ENCODE measurements around the gene CACNA1D. TPM values are rescaled to one million over a fixed set of nuclear protein-coding genes. Genes with fewer than 3 reads are reported as not detected.

CACNA1D gene
- total and polyA plus RNA-seq, 2 donors = 0.57 to 0.66 TPM

DNA sequence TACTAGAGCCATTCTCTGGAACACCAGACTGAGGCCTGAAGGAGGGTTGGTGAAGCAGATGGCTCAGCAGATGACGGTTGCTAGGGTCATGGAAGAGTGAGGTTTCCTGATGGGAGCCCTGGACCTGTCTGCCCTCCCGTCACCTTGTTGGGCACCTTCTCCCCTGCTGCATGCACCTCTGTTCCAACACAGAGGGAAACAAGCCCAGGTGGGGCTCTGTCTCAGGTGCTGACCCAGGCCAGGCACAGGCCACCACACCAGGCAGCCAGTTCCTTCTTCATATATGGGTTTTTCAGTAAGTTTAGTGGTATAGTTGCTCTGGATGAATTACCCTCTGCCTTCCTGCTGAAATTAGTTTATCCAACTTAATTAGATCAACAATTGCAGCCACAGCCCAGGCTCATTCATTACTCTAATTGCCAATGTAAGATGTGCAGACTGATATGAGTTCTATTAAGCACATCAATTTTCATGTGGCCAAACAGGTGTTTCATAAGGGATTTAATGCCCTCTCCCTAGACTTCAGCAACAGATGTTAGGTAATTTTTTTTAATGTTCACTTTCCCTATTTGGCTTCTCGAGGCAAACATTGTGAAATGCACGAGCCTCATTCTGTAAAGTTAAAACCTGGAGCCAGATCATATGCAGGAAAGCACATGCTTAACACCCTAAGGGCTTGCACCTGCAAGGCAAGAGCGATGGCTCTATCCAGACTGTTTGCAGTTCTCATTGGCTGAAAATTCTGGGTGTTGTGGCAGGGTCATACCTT, 177.0 kb downstream of the CACNA1D start:
- H3K4me1 ChIP-seq (ENCODE audit: control insufficient read depth in 2 of 2, insufficient read depth in 2 of 2, low read length in 2 of 2) = no peaks in the 10 kb centered on the region
- WGBS = 95% methylated on average over 5 of the region's 5 CpGs
- H3K27me3 ChIP-seq (ENCODE audit: control insufficient read depth in 2 of 2, insufficient read depth in 1 of 2, low read length in 1 of 2) = no peaks in the 10 kb centered on the region
- DNase-seq (ENCODE audit: low read depth in 6 of 9, low spot score in 9 of 9) = no peak
- H3K36me3 ChIP-seq (ENCODE audit: control insufficient read depth in 2 of 2, insufficient read depth in 2 of 2, low read length in 1 of 2) = no peaks in the 10 kb centered on the region
- no peak overlapping the region for H3K27ac ChIP-seq (ENCODE audit: low read depth in 1 of 2, low read length in 1 of 2)
- no peaks in the 10 kb centered on the region for H3K9me3 ChIP-seq (ENCODE audit: control insufficient read depth in 2 of 2, insufficient read depth in 1 of 2, low read length in 1 of 2)
- no peak overlapping the region for H3K4me3 ChIP-seq (ENCODE audit: low read length in 2 of 2)

DNA sequence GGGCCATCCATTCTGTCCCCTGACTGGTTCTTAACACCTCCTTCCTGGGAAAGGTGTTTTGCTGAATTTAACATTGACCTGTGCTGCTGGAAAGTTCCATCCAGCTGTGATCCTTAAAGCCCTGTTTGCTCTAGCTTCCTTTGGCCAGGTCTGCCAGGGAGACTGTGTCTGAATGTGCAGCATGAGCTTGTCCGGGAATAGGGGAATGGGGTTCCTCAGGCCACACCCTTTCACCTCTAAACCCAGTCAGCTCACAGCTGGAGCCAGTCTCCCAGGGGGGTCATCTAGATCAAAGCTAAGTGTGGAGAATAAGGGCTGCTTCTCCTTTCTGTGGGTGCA, 177.5 kb downstream of the CACNA1D start:
- no peaks in the 10 kb centered on the region for H3K27me3 ChIP-seq (ENCODE audit: control insufficient read depth in 2 of 2, insufficient read depth in 1 of 2, low read length in 1 of 2)
- no peak for DNase-seq (ENCODE audit: low read depth in 6 of 9, low spot score in 9 of 9)
- no peaks in the 10 kb centered on the region for H3K4me1 ChIP-seq (ENCODE audit: control insufficient read depth in 2 of 2, insufficient read depth in 2 of 2, low read length in 2 of 2)
- H3K9me3 ChIP-seq (ENCODE audit: control insufficient read depth in 2 of 2, insufficient read depth in 1 of 2, low read length in 1 of 2) = no peaks in the 10 kb centered on the region
- H3K4me3 ChIP-seq (ENCODE audit: low read length in 2 of 2) = no peak overlapping the region
- no peak overlapping the region for H3K27ac ChIP-seq (ENCODE audit: low read depth in 1 of 2, low read length in 1 of 2)
- H3K36me3 ChIP-seq (ENCODE audit: control insufficient read depth in 2 of 2, insufficient read depth in 2 of 2, low read length in 1 of 2) = no peaks in the 10 kb centered on the region
- 88% methylated on average over 1 of the region's 1 CpG for WGBS

DNA sequence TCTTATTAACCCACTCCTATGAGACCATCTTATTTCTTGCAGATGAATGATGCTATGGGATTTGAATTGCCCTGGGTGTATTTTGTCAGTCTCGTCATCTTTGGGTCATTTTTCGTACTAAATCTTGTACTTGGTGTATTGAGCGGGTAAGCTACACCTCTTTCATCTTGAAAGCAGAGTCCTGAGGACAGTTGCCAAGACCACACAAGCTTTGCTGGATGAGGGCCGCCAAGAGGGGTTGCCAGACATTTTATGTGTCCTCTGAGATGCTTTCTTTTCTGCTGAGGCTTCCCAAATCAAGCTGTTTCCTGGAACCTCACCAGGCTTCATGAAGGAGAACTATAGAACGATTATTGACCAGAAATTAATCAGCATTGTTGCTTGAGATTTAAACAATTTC, 178.6 kb downstream of the CACNA1D start:
- no peaks in the 10 kb centered on the region for H3K4me1 ChIP-seq (ENCODE audit: control insufficient read depth in 2 of 2, insufficient read depth in 2 of 2, low read length in 2 of 2)
- H3K9me3 ChIP-seq (ENCODE audit: control insufficient read depth in 2 of 2, insufficient read depth in 1 of 2, low read length in 1 of 2) = no peaks in the 10 kb centered on the region
- 90% methylated on average over 5 of the region's 5 CpGs for WGBS
- no peak for DNase-seq (ENCODE audit: low read depth in 6 of 9, low spot score in 9 of 9)
- no peaks in the 10 kb centered on the region for H3K36me3 ChIP-seq (ENCODE audit: control insufficient read depth in 2 of 2, insufficient read depth in 2 of 2, low read length in 1 of 2)
- H3K27me3 ChIP-seq (ENCODE audit: control insufficient read depth in 2 of 2, insufficient read depth in 1 of 2, low read length in 1 of 2) = no peaks in the 10 kb centered on the region
- H3K4me3 ChIP-seq (ENCODE audit: low read length in 2 of 2) = no peak overlapping the region
- H3K27ac ChIP-seq (ENCODE audit: low read depth in 1 of 2, low read length in 1 of 2) = no peak overlapping the region

DNA sequence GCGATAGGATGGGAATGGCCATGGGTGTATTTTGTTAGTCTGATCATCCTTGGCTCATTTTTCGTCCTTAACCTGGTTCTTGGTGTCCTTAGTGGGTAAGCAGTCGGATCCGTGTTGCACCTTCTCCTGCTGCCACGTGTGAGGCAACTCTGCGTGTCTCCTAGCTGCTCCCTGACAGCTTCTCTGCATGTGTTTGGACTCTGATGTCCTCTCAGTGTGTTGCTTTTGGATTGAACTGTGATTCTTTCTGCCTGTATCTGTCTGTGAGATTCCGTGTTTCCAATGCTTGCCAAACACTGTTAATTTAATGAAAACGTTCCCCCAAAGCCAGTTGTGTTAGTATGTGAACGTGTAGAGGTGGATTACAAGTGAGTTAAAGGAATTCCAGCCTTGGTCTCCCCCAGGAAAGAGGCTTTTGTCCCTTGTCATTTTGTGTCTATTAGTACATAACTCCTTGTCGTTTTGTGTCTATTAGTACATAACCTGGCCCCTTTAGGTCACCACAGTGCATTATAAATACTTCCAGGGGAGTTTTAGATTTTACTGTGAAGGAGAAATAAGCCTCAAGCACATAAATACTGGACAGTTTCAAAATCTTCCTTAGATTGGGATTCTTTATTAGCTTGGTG, 179.4 kb downstream of the CACNA1D start:
- no peak overlapping the region for H3K4me3 ChIP-seq (ENCODE audit: low read length in 2 of 2)
- H3K9me3 ChIP-seq (ENCODE audit: control insufficient read depth in 2 of 2, insufficient read depth in 1 of 2, low read length in 1 of 2) = no peaks in the 10 kb centered on the region
- DNase-seq (ENCODE audit: low read depth in 6 of 9, low spot score in 9 of 9) = no peak
- H3K27me3 ChIP-seq (ENCODE audit: control insufficient read depth in 2 of 2, insufficient read depth in 1 of 2, low read length in 1 of 2) = no peaks in the 10 kb centered on the region
- no peaks in the 10 kb centered on the region for H3K4me1 ChIP-seq (ENCODE audit: control insufficient read depth in 2 of 2, insufficient read depth in 2 of 2, low read length in 2 of 2)
- no peak overlapping the region for H3K27ac ChIP-seq (ENCODE audit: low read depth in 1 of 2, low read length in 1 of 2)
- H3K36me3 ChIP-seq (ENCODE audit: control insufficient read depth in 2 of 2, insufficient read depth in 2 of 2, low read length in 1 of 2) = no peaks in the 10 kb centered on the region
- 90% methylated on average over 10 of the region's 10 CpGs for WGBS

DNA sequence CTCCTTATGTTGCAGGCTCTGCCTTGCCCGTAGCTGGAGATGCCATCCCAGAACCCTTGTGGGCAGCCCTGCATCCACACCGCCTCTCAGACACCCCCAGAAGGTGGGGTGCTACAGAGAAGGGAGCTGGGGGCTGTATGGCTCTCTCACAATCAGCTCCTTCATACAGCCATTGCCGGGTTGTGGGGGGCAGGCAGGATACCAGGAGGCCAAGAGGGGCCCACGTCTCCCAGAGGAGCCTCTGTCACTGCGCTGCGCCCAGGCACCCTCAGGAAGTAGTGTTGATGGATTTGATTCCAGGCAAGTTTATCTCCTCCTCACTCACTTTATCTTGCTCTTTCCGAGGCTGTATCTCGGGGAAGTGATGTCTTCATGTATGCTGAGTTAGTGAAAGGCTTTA, 180.2 kb downstream of the CACNA1D start:
- H3K4me1 ChIP-seq (ENCODE audit: control insufficient read depth in 2 of 2, insufficient read depth in 2 of 2, low read length in 2 of 2) = no peaks in the 10 kb centered on the region
- H3K9me3 ChIP-seq (ENCODE audit: control insufficient read depth in 2 of 2, insufficient read depth in 1 of 2, low read length in 1 of 2) = no peaks in the 10 kb centered on the region
- H3K4me3 ChIP-seq (ENCODE audit: low read length in 2 of 2) = no peak overlapping the region
- WGBS = 95% methylated on average over 8 of the region's 8 CpGs
- H3K27me3 ChIP-seq (ENCODE audit: control insufficient read depth in 2 of 2, insufficient read depth in 1 of 2, low read length in 1 of 2) = no peaks in the 10 kb centered on the region
- no peak for DNase-seq (ENCODE audit: low read depth in 6 of 9, low spot score in 9 of 9)
- H3K27ac ChIP-seq (ENCODE audit: low read depth in 1 of 2, low read length in 1 of 2) = no peak overlapping the region
- H3K36me3 ChIP-seq (ENCODE audit: control insufficient read depth in 2 of 2, insufficient read depth in 2 of 2, low read length in 1 of 2) = no peaks in the 10 kb centered on the region

DNA sequence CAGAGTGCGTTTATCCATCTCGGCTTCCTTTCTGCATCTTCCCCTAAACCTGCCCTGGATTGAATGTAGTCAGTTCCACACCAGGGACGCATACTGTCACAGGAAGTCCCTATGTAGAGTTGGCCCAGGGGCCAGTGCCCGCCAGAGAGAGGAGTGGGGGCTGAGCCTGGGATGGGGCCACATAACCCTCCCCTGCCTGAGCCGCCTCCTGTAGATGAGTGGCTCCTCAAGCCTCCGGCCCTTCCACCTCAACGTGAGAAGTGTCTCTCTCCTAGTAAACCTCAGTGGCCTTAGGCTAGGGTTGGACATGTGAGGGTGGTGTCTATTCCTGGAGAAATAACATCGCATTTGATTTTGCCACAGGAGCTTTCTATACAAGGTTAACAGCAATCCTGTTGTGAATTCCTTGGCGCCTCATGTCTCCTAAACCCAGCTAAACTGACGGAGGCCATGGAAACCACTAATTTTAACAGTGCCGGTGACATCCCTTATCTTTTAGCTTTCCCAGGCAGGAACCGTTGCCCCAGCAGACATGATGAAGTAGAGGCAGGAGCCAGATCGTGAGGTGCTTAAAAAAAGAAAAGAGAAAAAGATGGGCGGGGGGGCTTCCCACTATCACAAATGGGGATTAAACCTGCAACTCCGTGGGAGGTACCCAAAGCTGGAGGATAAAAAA, 180.7 kb downstream of the CACNA1D start:
- no peak overlapping the region for H3K27ac ChIP-seq (ENCODE audit: low read depth in 1 of 2, low read length in 1 of 2)
- peaks cover 0 to 3% of the 10 kb centered on the region in 2 donors for H3K27me3 ChIP-seq (ENCODE audit: control insufficient read depth in 2 of 2, insufficient read depth in 1 of 2, low read length in 1 of 2)
- no peak overlapping the region for H3K4me3 ChIP-seq (ENCODE audit: low read length in 2 of 2)
- no peaks in the 10 kb centered on the region for H3K9me3 ChIP-seq (ENCODE audit: control insufficient read depth in 2 of 2, insufficient read depth in 1 of 2, low read length in 1 of 2)
- no peaks in the 10 kb centered on the region for H3K36me3 ChIP-seq (ENCODE audit: control insufficient read depth in 2 of 2, insufficient read depth in 2 of 2, low read length in 1 of 2)
- 95% methylated on average over 15 of the region's 15 CpGs for WGBS
- no peaks in the 10 kb centered on the region for H3K4me1 ChIP-seq (ENCODE audit: control insufficient read depth in 2 of 2, insufficient read depth in 2 of 2, low read length in 2 of 2)
- no peak for DNase-seq (ENCODE audit: low read depth in 6 of 9, low spot score in 9 of 9)

DNA sequence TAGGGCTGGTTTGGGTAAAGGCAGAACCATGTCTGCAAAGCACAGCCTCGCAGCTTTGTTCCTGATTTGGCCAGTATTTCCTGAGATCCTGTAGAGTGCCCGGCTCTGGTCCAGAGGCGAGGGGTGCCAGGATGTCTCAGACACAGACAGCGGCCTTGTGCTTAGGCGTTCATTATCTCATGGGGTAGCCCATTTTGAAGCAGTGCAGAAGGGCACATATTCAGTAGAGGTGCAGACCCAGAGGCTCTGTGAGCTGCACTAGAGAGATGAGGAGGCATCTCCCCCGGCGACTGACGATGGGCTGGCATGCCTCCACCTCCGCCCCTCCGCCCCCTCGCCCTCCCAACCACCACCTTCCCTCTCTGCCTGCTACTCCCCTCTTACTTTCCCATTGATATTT, 181.5 kb downstream of the CACNA1D start:
- Histone ChIP-seq H3K27me3 (ENCODE audit: control insufficient read depth in 2 of 2, insufficient read depth in 1 of 2, low read length in 1 of 2) (peaks cover 0 to 7% of the 10 kb centered on the region in 2 donors), H3K27ac (ENCODE audit: low read depth in 1 of 2, low read length in 1 of 2) (no peak overlapping the region), H3K9me3 (ENCODE audit: control insufficient read depth in 2 of 2, insufficient read depth in 1 of 2, low read length in 1 of 2) (no peaks in the 10 kb centered on the region), H3K36me3 (ENCODE audit: control insufficient read depth in 2 of 2, insufficient read depth in 2 of 2, low read length in 1 of 2) (no peaks in the 10 kb centered on the region), H3K4me3 (ENCODE audit: low read length in 2 of 2) (no peak overlapping the region), H3K4me1 (ENCODE audit: control insufficient read depth in 2 of 2, insufficient read depth in 2 of 2, low read length in 2 of 2) (no peaks in the 10 kb centered on the region)
- no peak for DNase-seq (ENCODE audit: low read depth in 6 of 9, low spot score in 9 of 9)
- WGBS = 90% methylated on average over 11 of the region's 11 CpGs

DNA sequence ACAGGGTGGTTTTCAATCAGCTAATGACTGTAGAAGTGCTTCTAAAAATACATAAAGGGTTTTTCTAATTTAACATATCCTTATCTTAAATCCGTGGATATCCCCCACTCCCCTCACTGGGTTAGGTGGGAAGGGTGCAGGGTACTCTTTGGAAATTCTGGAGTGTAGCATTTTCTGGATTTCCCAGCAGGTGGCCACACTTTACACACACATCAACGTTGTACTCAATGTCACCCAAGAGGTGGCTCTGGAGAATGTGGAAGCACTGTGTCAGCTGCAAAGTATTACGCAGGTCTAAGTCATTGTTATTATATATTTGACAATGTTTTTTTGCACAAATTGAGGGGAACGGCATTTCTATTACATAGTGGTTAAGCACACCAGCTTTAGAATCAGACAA, 183.0 kb downstream of the CACNA1D start:
- WGBS = 36% methylated on average over 4 of the region's 4 CpGs
- Histone ChIP-seq H3K9me3 (ENCODE audit: control insufficient read depth in 2 of 2, insufficient read depth in 1 of 2, low read length in 1 of 2) (no peaks in the 10 kb centered on the region), H3K4me3 (ENCODE audit: low read length in 2 of 2) (no peak overlapping the region), H3K27me3 (ENCODE audit: control insufficient read depth in 2 of 2, insufficient read depth in 1 of 2, low read length in 1 of 2) (peaks cover 0 to 12% of the 10 kb centered on the region in 2 donors), H3K4me1 (ENCODE audit: control insufficient read depth in 2 of 2, insufficient read depth in 2 of 2, low read length in 2 of 2) (no peaks in the 10 kb centered on the region), H3K27ac (ENCODE audit: low read depth in 1 of 2, low read length in 1 of 2) (no peak overlapping the region), H3K36me3 (ENCODE audit: control insufficient read depth in 2 of 2, insufficient read depth in 2 of 2, low read length in 1 of 2) (no peaks in the 10 kb centered on the region)
- peak in 1 of 9 donors; percentile 32 for DNase-seq (ENCODE audit: low read depth in 6 of 9, low spot score in 9 of 9)

DNA sequence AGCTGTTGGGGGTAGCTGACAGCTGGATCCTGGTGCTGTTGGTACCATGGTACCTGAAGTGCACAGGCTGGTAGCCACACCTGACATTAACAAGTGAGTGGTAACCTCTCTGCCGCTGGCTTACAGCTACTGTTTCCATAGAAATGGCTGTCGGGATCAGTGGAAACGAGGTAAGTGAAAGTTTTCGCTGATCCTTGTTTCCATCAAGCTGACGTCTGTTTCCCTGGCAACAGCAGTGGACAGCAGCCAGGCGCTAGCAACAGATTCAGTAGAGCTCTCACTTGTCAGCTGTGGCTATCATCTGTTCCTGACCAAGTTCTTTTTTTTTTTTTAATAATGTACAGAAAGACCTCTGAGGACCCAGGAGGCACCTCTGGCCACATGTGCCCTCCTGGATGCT, 185.6 kb downstream of the CACNA1D start:
- DNase-seq (ENCODE audit: low read depth in 6 of 9, low spot score in 9 of 9) = no peak
- 96% methylated on average over 6 of the region's 6 CpGs for WGBS
- H3K9me3 ChIP-seq (ENCODE audit: control insufficient read depth in 2 of 2, insufficient read depth in 1 of 2, low read length in 1 of 2) = no peaks in the 10 kb centered on the region
- H3K4me3 ChIP-seq (ENCODE audit: low read length in 2 of 2) = no peak overlapping the region
- H3K27ac ChIP-seq (ENCODE audit: low read depth in 1 of 2, low read length in 1 of 2) = no peak overlapping the region
- peaks cover 0 to 14% of the 10 kb centered on the region in 2 donors for H3K27me3 ChIP-seq (ENCODE audit: control insufficient read depth in 2 of 2, insufficient read depth in 1 of 2, low read length in 1 of 2)
- H3K36me3 ChIP-seq (ENCODE audit: control insufficient read depth in 2 of 2, insufficient read depth in 2 of 2, low read length in 1 of 2) = no peaks in the 10 kb centered on the region
- no peaks in the 10 kb centered on the region for H3K4me1 ChIP-seq (ENCODE audit: control insufficient read depth in 2 of 2, insufficient read depth in 2 of 2, low read length in 2 of 2)
